ENCODE data around the gene PDE7B. TPM values are rescaled to one million over a fixed set of nuclear protein-coding genes. Genes with fewer than 3 reads are reported as not detected.

The PDE7B gene
- polyA plus RNA-seq, 1 of the 3 experiments (the other 2 are of a cell fraction): 1.9 TPM

DNA sequence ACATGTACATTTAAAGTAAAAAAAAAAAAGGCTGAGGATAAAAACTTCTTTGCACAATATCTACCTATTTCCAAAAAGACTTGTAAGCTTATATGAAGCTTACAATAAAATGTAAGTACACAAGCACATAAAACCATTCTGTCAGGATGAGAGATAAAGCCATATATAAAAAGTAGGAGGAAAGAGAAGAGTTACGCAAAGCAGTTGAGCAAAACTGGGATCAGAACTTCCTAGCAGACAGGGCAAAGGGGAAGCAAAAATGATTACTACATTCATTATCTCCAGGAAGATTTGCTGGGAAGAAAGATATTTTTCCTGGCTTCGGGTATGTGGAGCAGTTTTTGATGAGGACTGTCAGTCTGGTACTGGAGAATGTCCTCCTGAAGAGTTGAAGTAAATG lies 200.5 kb downstream of the PDE7B start:
- Histone ChIP-seq H3K27ac (ENCODE audit: low read depth in 2 of 2, low read length in 1 of 2) (peak overlapping the region in 1 of 2 experiments; percentile 77; a peak in 1 of 4 replicates), H3K27me3 (ENCODE audit: insufficient read depth) (no peaks in the 10 kb centered on the region), H3K4me3 (ENCODE audit: low read depth in 2 of 2, low read length in 1 of 2) (no peak overlapping the region), H4K20me1 (ENCODE audit: insufficient read depth) (no peaks in the 10 kb centered on the region), H2AFZ (ENCODE audit: low read depth) (no peak overlapping the region), H3K9me2 (no peaks in the 10 kb centered on the region), H3K4me1 (ENCODE audit: control insufficient read depth in 1 of 2, insufficient read depth in 2 of 2, low read depth in 1 of 2, low read length in 1 of 2) (peaks cover 0 to 19% of the 10 kb centered on the region in 2 experiments; a peak in 3 of 4 replicates), H3F3A (replicated peaks; ENCODE audit: insufficient read depth) (peaks cover 9% of the 10 kb centered on the region), H3K36me3 (replicated peaks in 1 of 2; ENCODE audit: control insufficient read depth in 1 of 2, insufficient read depth in 2 of 2, low read length in 1 of 2) (no peaks in the 10 kb centered on the region), H3K9me3 (no peaks in the 10 kb centered on the region), H3K4me2 (no peak overlapping the region), H3K9ac (no peak overlapping the region), H3K79me2 (ENCODE audit: insufficient read depth) (no peaks in the 10 kb centered on the region)
- DNase-seq: no peak
- ChIA-PET CTCF (interaction anchor here (1.0 kb wide), 1 partner anchor 142 kb away, joined by 3 read pairs; no protein-coding TSS in a partner anchor), POLR2A (no interaction called here)
- TF ChIP-seq NRF1 (IDR thresholded peaks at IDR 0.05; ENCODE audit: low read depth, low read length): no peak
- TF ChIP-seq RCOR1 (IDR thresholded peaks at IDR 0.05; ENCODE audit: low read length): no peak
- TF ChIP-seq, protein P1, sequence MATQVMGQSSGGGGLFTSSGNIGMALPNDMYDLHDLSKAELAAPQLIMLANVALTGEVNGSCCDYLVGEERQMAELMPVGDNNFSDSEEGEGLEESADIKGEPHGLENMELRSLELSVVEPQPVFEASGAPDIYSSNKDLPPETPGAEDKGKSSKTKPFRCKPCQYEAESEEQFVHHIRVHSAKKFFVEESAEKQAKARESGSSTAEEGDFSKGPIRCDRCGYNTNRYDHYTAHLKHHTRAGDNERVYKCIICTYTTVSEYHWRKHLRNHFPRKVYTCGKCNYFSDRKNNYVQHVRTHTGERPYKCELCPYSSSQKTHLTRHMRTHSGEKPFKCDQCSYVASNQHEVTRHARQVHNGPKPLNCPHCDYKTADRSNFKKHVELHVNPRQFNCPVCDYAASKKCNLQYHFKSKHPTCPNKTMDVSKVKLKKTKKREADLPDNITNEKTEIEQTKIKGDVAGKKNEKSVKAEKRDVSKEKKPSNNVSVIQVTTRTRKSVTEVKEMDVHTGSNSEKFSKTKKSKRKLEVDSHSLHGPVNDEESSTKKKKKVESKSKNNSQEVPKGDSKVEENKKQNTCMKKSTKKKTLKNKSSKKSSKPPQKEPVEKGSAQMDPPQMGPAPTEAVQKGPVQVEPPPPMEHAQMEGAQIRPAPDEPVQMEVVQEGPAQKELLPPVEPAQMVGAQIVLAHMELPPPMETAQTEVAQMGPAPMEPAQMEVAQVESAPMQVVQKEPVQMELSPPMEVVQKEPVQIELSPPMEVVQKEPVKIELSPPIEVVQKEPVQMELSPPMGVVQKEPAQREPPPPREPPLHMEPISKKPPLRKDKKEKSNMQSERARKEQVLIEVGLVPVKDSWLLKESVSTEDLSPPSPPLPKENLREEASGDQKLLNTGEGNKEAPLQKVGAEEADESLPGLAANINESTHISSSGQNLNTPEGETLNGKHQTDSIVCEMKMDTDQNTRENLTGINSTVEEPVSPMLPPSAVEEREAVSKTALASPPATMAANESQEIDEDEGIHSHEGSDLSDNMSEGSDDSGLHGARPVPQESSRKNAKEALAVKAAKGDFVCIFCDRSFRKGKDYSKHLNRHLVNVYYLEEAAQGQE (IDR thresholded peaks at IDR 0.05; ENCODE audit: low read depth, low read length): no peak
- no peak for TF ChIP-seq EP300 (IDR thresholded peaks at IDR 0.05; ENCODE audit: borderline replicate concordance in 1 of 2, low read depth in 1 of 2, low read length in 1 of 2)
- TF ChIP-seq ELF1 (IDR thresholded peaks at IDR 0.05): no peak
- no peak for TF ChIP-seq POLR2AphosphoS5 (IDR thresholded peaks at IDR 0.05; ENCODE audit: low read depth, low read length)
- no peak for TF ChIP-seq YY1 (IDR thresholded peaks at IDR 0.05; ENCODE audit: low read depth)
- TF ChIP-seq, protein P2, sequence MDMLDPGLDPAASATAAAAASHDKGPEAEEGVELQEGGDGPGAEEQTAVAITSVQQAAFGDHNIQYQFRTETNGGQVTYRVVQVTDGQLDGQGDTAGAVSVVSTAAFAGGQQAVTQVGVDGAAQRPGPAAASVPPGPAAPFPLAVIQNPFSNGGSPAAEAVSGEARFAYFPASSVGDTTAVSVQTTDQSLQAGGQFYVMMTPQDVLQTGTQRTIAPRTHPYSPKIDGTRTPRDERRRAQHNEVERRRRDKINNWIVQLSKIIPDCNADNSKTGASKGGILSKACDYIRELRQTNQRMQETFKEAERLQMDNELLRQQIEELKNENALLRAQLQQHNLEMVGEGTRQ (IDR thresholded peaks at IDR 0.05; ENCODE audit: borderline replicate concordance, low read depth, low read length): no peak
- TF ChIP-seq JUND (IDR thresholded peaks at IDR 0.05): no peak
- no peak for TF ChIP-seq CHD2 (IDR thresholded peaks at IDR 0.05; ENCODE audit: low read length, partially characterized antibody)
- TF ChIP-seq, protein P3, sequence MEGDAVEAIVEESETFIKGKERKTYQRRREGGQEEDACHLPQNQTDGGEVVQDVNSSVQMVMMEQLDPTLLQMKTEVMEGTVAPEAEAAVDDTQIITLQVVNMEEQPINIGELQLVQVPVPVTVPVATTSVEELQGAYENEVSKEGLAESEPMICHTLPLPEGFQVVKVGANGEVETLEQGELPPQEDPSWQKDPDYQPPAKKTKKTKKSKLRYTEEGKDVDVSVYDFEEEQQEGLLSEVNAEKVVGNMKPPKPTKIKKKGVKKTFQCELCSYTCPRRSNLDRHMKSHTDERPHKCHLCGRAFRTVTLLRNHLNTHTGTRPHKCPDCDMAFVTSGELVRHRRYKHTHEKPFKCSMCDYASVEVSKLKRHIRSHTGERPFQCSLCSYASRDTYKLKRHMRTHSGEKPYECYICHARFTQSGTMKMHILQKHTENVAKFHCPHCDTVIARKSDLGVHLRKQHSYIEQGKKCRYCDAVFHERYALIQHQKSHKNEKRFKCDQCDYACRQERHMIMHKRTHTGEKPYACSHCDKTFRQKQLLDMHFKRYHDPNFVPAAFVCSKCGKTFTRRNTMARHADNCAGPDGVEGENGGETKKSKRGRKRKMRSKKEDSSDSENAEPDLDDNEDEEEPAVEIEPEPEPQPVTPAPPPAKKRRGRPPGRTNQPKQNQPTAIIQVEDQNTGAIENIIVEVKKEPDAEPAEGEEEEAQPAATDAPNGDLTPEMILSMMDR (IDR thresholded peaks at IDR 0.05): no peak
- TF ChIP-seq TAF1 (IDR thresholded peaks at IDR 0.05; ENCODE audit: borderline replicate concordance, low read depth, low read length): no peak
- TF ChIP-seq FOSL2 (IDR thresholded peaks at IDR 0.05; ENCODE audit: borderline replicate concordance, low read depth): no peak
- no peak for TF ChIP-seq MEF2A (IDR thresholded peaks at IDR 0.05; ENCODE audit: borderline replicate concordance, low read depth)
- TF ChIP-seq, protein P4, sequence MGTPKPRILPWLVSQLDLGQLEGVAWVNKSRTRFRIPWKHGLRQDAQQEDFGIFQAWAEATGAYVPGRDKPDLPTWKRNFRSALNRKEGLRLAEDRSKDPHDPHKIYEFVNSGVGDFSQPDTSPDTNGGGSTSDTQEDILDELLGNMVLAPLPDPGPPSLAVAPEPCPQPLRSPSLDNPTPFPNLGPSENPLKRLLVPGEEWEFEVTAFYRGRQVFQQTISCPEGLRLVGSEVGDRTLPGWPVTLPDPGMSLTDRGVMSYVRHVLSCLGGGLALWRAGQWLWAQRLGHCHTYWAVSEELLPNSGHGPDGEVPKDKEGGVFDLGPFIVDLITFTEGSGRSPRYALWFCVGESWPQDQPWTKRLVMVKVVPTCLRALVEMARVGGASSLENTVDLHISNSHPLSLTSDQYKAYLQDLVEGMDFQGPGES (IDR thresholded peaks at IDR 0.05; ENCODE audit: low read depth, low read length): no peak
- TF ChIP-seq GATA2 (CRISPR knock-in tag; IDR thresholded peaks at IDR 0.05): no peak
- WGBS (ENCODE audit: low lambda C conversion rate): 86% methylated on average over 2 of the region's 2 CpGs

All from SK-N-SH (cell line).